Upper lobe of left lung (tissue), 4 donors: ENCODE results near the gene SV2C.

ENCODE experiments used
- CTCF ChIP-seq, 6 experiments: fragments of 450-650 bp in 4 of 6; fragments of 200-600 bp in 2 of 6; sonication (generic) in 2 of 6; IDR thresholded peaks; one replicate each; pipeline ENCODE4 v1.5.1; 2016 to 2019; ENCODE audit warnings: antibody characterized with exemption in 6 of 6
- POLR2A ChIP-seq, 4 donors: fragments of 450-650 bp; IDR thresholded peaks; one replicate each; pipeline ENCODE4 v1.5.1; 2016 to 2017; ENCODE audit warnings: antibody characterized with exemption in 4 of 4, mild to moderate bottlenecking in 2 of 4
- POLR2AphosphoS5 ChIP-seq, 2 donors: sonication (generic); formaldehyde crosslinking; IDR thresholded peaks; one replicate each; pipeline ENCODE4 v1.5.1; 2017; ENCODE audit warnings: antibody characterized with exemption in 2 of 2

- TF ChIP-seq CTCF (IDR thresholded peaks at IDR 0.05) (no peak), POLR2A (IDR thresholded peaks at IDR 0.05) (no peak), POLR2AphosphoS5 (IDR thresholded peaks at IDR 0.05) (no peak)
These were observed 229.6 kb downstream of the SV2C start for GRCh38 chr5:76312783-76313182.
